Smooth muscle cell (in vitro differentiated cells): ENCODE measurements around the gene TLE1. TPM values are rescaled to one million over a fixed set of nuclear protein-coding genes. Genes with fewer than 3 reads are reported as not detected.

Source experiments
- DNase-seq: peaks from one replicate; lab custom pipeline; 2025; ENCODE audit not compliant: unreplicated experiment; lab: John Stamatoyannopoulos, UW
- H2AFZ ChIP-seq: fragments of 200-600 bp; sonication (generic); 2 replicates; pipeline ENCODE4 v1.6.0; 2016; ENCODE audit warnings: antibody characterized with exemption, low read depth, mild to moderate bottlenecking
- H3F3A ChIP-seq: fragments of 200-600 bp; sonication (generic); 2 replicates; pipeline ENCODE4 v1.6.0; 2017; ENCODE audit warnings: antibody characterized with exemption, low read depth
- H3K27ac ChIP-seq: fragments of 200-600 bp; sonication (generic); 2 replicates; pipeline ENCODE4 v1.5.1; 2016; ENCODE audit warnings: low read depth, mild to moderate bottlenecking
- H3K27me3 ChIP-seq: fragments of 200-600 bp; sonication (generic); 2 replicates; pipeline ENCODE4 v1.6.1; 2016; ENCODE audit warnings: low read depth, mild to moderate bottlenecking
- H3K36me3 ChIP-seq: fragments of 200-600 bp; sonication (generic); 2 replicates; pipeline ENCODE4 v1.5.1; 2016; ENCODE audit warnings: low read depth
- H3K4me1 ChIP-seq: fragments of 200-600 bp; sonication (generic); 2 replicates; pipeline ENCODE4 v1.5.1; 2016; ENCODE audit warnings: low read depth
- H3K4me2 ChIP-seq: fragments of 200-600 bp; sonication (generic); 2 replicates; pipeline ENCODE4 v1.6.0; 2016; ENCODE audit warnings: mild to moderate bottlenecking
- H3K4me3 ChIP-seq: fragments of 200-600 bp; sonication (generic); 2 replicates; pipeline ENCODE4 v1.5.1; 2016; ENCODE audit warnings: mild to moderate bottlenecking
- H3K79me2 ChIP-seq: fragments of 200-600 bp; sonication (generic); 2 replicates; pipeline ENCODE4 v1.6.0; 2016; ENCODE audit warnings: low read depth, mild to moderate bottlenecking
- H3K9ac ChIP-seq: fragments of 200-600 bp; sonication (generic); 2 replicates; pipeline ENCODE4 v1.6.0; 2016; ENCODE audit warnings: low read depth
- H3K9me3 ChIP-seq: fragments of 200-600 bp; sonication (generic); replicated peaks from 2 replicates; pipeline ENCODE4 v1.5.1; 2016; ENCODE audit warnings: low read depth
- H4K20me1 ChIP-seq: fragments of 200-600 bp; sonication (generic); 2 replicates; pipeline ENCODE4 v1.6.0; 2016; ENCODE audit warnings: low read depth
- WGBS: methylation state at CpG from one replicate; pipeline ENCODE4 v1.1.7; 2016; ENCODE audit warnings: low lambda C conversion rate; 5-methylcytosine and 5-hydroxymethylcytosine counted together
- polyA plus RNA-seq: library from polyadenylated mRNA; unstranded; fragments of >200 nt; fragmentation: Nextera tagmentation; extraction: Ambion mirVana; gene quantifications from 2 replicates; pipeline ENCODE4 v1.2.1, GENCODE V29; 2016
- total RNA-seq: library from RNA; depleted of rRNA; stranded (reverse); fragments of >200 nt; gene quantifications from 2 replicates; pipeline ENCODE4 v1.2.3, GENCODE V29; 2014
- TF ChIP-seq, protein P1 (sequence below): fragments of 200-600 bp; sonication (generic); IDR thresholded peaks from 2 replicates; pipeline ENCODE4 v1.5.1; 2017; ENCODE audit warnings: borderline replicate concordance, mild to moderate bottlenecking, antibody characterized with exemption; ENCODE audit not compliant: insufficient read depth, poor library complexity, severe bottlenecking

TLE1 gene
- total and polyA plus RNA-seq, 2 experiments from 2014 or later, result 32.5 to 35.2 TPM

DNA sequence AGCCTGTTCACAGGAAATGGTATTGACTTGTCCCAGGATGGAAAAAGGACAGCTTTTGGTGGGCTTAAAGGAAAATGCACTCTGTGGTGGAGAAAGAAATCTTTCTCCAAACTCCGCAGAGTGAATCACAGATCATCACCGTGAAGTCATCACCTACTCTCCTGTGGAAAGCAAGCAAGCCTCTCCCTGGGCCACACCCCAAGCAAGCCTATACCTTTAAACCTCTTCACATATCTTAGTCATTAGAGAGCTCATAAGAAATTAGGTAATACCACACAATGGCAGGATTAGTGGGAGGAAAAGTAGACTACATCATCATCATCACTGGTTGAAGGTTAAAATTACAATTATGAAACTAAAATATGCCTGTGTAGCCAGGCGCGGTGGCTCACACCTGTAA is 23.2 kb downstream of the TLE1 start:
- H3K79me2 ChIP-seq, result peaks cover 43% of the 10 kb centered on the region
- H3K4me3 ChIP-seq, result no peak overlapping the region
- TF ChIP-seq, protein P1, sequence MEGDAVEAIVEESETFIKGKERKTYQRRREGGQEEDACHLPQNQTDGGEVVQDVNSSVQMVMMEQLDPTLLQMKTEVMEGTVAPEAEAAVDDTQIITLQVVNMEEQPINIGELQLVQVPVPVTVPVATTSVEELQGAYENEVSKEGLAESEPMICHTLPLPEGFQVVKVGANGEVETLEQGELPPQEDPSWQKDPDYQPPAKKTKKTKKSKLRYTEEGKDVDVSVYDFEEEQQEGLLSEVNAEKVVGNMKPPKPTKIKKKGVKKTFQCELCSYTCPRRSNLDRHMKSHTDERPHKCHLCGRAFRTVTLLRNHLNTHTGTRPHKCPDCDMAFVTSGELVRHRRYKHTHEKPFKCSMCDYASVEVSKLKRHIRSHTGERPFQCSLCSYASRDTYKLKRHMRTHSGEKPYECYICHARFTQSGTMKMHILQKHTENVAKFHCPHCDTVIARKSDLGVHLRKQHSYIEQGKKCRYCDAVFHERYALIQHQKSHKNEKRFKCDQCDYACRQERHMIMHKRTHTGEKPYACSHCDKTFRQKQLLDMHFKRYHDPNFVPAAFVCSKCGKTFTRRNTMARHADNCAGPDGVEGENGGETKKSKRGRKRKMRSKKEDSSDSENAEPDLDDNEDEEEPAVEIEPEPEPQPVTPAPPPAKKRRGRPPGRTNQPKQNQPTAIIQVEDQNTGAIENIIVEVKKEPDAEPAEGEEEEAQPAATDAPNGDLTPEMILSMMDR, result no peak
- H2AFZ ChIP-seq, result no peak overlapping the region
- H3K36me3 ChIP-seq, result no peaks in the 10 kb centered on the region
- H3K27ac ChIP-seq, result peak overlapping the region; percentile 51
- H3K4me1 ChIP-seq, result peaks cover 19% of the 10 kb centered on the region
- WGBS, result 75% methylated on average over 4 of the region's 4 CpGs
- H3K9ac ChIP-seq, result no peak overlapping the region
- peaks cover 6% of the 10 kb centered on the region for H3F3A ChIP-seq
- DNase-seq, result no peak
- no peaks in the 10 kb centered on the region for H3K9me3 ChIP-seq
- peaks cover 88% of the 10 kb centered on the region for H4K20me1 ChIP-seq
- H3K4me2 ChIP-seq, result peak overlapping the region; percentile 47
- H3K27me3 ChIP-seq, result no peaks in the 10 kb centered on the region

DNA sequence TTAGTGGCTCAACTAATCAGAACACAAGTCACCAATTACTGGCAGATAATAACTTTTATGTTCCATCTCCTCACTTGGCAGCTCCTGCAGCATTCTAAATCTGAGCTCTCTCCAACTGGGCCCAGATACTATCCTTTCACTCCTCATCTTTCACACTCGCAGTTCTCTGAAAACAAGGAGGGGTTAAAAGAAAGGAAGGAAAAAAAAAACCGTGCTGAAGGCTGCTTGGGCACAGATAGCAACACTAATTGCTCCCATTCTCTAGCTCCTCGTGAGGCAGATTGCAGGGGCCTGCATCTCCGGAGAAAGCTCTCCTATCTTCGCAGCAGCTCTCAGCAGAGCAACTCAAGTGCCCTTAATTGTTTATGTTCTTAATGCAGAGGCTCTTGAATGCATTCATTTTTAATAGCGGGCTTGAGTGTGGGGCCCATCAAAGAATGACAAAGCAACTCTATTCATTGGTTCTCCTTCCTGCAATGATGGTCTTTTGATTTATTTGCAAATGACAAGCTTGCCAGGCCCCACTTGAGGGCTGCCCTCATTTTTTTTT is 23.9 kb downstream of the TLE1 start:
- H3K4me2 ChIP-seq, result peak overlapping the region; percentile 47
- no peak for DNase-seq
- no peaks in the 10 kb centered on the region for H3K27me3 ChIP-seq
- TF ChIP-seq, protein P1, result no peak
- peaks cover 38% of the 10 kb centered on the region for H3K79me2 ChIP-seq
- no peak overlapping the region for H2AFZ ChIP-seq
- H3K9ac ChIP-seq, result no peak overlapping the region
- H3K27ac ChIP-seq, result peak overlapping the region; percentile 51
- peaks cover 19% of the 10 kb centered on the region for H3K4me1 ChIP-seq
- 5% methylated on average over 6 of the region's 6 CpGs for WGBS
- H3K9me3 ChIP-seq, result no peaks in the 10 kb centered on the region
- H4K20me1 ChIP-seq, result peaks cover 86% of the 10 kb centered on the region
- no peaks in the 10 kb centered on the region for H3K36me3 ChIP-seq
- H3K4me3 ChIP-seq, result no peak overlapping the region
- H3F3A ChIP-seq, result peaks cover 6% of the 10 kb centered on the region

DNA sequence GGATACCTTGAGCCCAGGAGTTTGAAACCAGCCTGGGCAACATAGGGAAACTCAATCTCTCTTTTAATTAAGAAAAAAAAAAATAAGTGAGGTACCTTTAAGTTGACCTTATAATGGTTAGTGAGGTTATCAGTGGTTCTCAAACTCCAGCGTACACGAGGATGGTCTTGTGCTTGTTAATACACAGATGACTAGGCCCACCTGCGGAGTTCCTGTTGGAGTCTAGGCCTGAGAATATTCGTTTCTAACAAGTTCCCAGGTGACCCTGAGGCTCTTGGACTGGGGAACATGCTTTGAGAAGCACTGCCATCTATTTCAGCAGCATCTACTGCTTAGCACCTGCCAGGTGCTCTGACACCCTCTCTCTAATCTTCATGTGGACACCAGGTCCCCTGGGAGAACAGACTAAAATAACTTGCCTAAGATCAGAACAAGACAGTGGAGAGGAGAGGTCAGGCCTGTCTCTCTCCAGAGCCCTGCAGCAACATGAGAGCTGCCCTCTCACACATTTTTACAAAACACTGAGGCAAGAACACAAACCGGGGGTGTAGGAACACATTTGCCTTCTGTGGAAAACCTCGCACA is 24.6 kb downstream of the TLE1 start:
- H3F3A ChIP-seq, result peaks cover 6% of the 10 kb centered on the region
- H3K9me3 ChIP-seq, result no peaks in the 10 kb centered on the region
- peaks cover 19% of the 10 kb centered on the region for H3K4me1 ChIP-seq
- 54% methylated on average over 6 of the region's 6 CpGs for WGBS
- TF ChIP-seq, protein P1, result no peak
- H4K20me1 ChIP-seq, result peaks cover 84% of the 10 kb centered on the region
- H3K27me3 ChIP-seq, result no peaks in the 10 kb centered on the region
- H3K36me3 ChIP-seq, result no peaks in the 10 kb centered on the region
- no peak overlapping the region for H3K9ac ChIP-seq
- no peak overlapping the region for H3K4me2 ChIP-seq
- peaks cover 35% of the 10 kb centered on the region for H3K79me2 ChIP-seq
- no peak overlapping the region for H2AFZ ChIP-seq
- no peak for DNase-seq
- H3K27ac ChIP-seq, result no peak overlapping the region
- H3K4me3 ChIP-seq, result no peak overlapping the region

DNA sequence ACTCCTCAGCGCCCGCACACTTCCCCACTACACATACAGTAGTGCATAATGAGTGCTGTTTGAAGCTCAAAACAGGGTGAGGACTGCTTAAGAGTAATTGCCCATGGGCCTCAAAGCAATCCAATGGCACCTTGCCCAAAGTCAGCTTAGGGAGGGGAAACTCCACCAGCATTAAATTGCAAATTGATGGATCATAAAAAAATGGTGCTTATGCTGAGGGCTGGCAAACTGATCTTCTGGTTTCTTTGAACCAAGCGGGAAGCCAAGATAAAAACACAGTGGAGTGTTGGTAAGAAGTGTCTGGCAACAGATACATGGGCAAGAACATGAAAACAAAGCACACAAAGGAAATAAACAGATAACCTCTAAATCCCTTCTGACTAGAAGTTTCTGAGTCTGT is 28.0 kb downstream of the TLE1 start:
- H3K36me3 ChIP-seq, result no peaks in the 10 kb centered on the region
- DNase-seq, result no peak
- peaks cover 33% of the 10 kb centered on the region for H3K79me2 ChIP-seq
- no peak overlapping the region for H3K27ac ChIP-seq
- 76% methylated on average over 3 of the region's 3 CpGs for WGBS
- H3K4me3 ChIP-seq, result no peak overlapping the region
- TF ChIP-seq, protein P1, result no peak
- H3K4me1 ChIP-seq, result peaks cover 18% of the 10 kb centered on the region
- no peak overlapping the region for H2AFZ ChIP-seq
- peaks cover 86% of the 10 kb centered on the region for H4K20me1 ChIP-seq
- no peaks in the 10 kb centered on the region for H3K9me3 ChIP-seq
- no peak overlapping the region for H3K4me2 ChIP-seq
- H3K9ac ChIP-seq, result no peak overlapping the region
- peaks cover 5% of the 10 kb centered on the region for H3F3A ChIP-seq
- no peaks in the 10 kb centered on the region for H3K27me3 ChIP-seq
